ENCODE data around the gene ABTB2.
A peak's percentile ranks its signal among the peaks of the same experiment; 100 is the strongest.

The ABTB2 gene

GRCh38 chr11:34105079-34105956 lies 252.5 kb downstream of the ABTB2 start, which contains the start of gene NAT10:
Gene NAT10 (plus strand): TSS chr11:34105629. CDS start chr11:34108226, 2,597 bp downstream.
- DNase-seq (ENCODE audit: low read depth): peak; percentile 98

- no peak for DNase-seq (ENCODE audit: low read depth)
Measured at GRCh38 chr11:34104680-34105078, 253.1 kb downstream of the ABTB2 start.

Measured in fibroblast of the conjunctiva (primary cell).